22Rv1 (cell line): Measurements from ENCODE around the gene NEB.
"Not testable (repeated sequence)": the region's sequence is repeated elsewhere in the genome, so short reads cannot be mapped to it uniquely, and the experiment has no call there.

Experiments used
- H3K27ac ChIP-seq: fragments of 450-650 bp; 2 replicates; pipeline ENCODE4 v1.5.1; 2017
- CTCF ChIP-seq: fragments of 450-650 bp; IDR thresholded peaks from 2 replicates; pipeline ENCODE4 v1.5.1; 2017; ENCODE audit warnings: mild to moderate bottlenecking
- ZFX ChIP-seq: fragments of 450-650 bp; IDR thresholded peaks from 2 replicates; pipeline ENCODE4 v1.6.1; 2017; ENCODE audit warnings: antibody characterized with exemption, borderline replicate concordance

NEB gene

GRCh38 chr2:151610310-151610709 lies 124.0 kb downstream of the NEB start:
- H3K27ac ChIP-seq = no peak overlapping the region
- TF ChIP-seq ZFX (no peak), CTCF (no peak)

GRCh38 chr2:151609705-151610104 lies 124.6 kb downstream of the NEB start:
- TF ChIP-seq CTCF (no peak), ZFX (no peak)
- no peak overlapping the region for H3K27ac ChIP-seq

GRCh38 chr2:151607459-151608424 lies 126.5 kb downstream of the NEB start:
- not testable (repeated sequence) for H3K27ac ChIP-seq

GRCh38 chr2:151603530-151603929 lies 130.7 kb downstream of the NEB start:
- H3K27ac ChIP-seq = not testable (repeated sequence)

GRCh38 chr2:151602402-151602801 lies 131.9 kb downstream of the NEB start:
- H3K27ac ChIP-seq = not testable (repeated sequence)

- H3K27ac ChIP-seq = not testable (repeated sequence)
Measured at GRCh38 chr2:151601803-151602202, 132.5 kb downstream of the NEB start.

GRCh38 chr2:151596903-151597608 lies 137.2 kb downstream of the NEB start:
- not testable (repeated sequence) for H3K27ac ChIP-seq

GRCh38 chr2:151591908-151592255 lies 142.4 kb downstream of the NEB start:
- H3K27ac ChIP-seq = not testable (repeated sequence)

- not testable (repeated sequence) for H3K27ac ChIP-seq
Measured at GRCh38 chr2:151591250-151591907, 142.9 kb downstream of the NEB start.

- H3K27ac ChIP-seq = not testable (repeated sequence)
Measured at GRCh38 chr2:151581300-151581699, 153.0 kb downstream of the NEB start.

- not testable (repeated sequence) for H3K27ac ChIP-seq
Measured at GRCh38 chr2:151580697-151581096, 153.6 kb downstream of the NEB start.

- no peak overlapping the region for H3K27ac ChIP-seq
- TF ChIP-seq ZFX = no peak
- no peak for TF ChIP-seq CTCF
Measured at GRCh38 chr2:151577116-151577515, 157.2 kb downstream of the NEB start.
